HL-60 (cell line): ENCODE results near the gene NFIA.

Experiments
- DNase-seq, 2 experiments: peaks; one replicate each; pipeline ENCODE4 v3.0.0-alpha.2; 2010 to 2020; ENCODE audit warnings: low read depth in 1 of 2, low spot score in 1 of 2
- H3K27ac ChIP-seq: fragments of 250-450 bp; sonication (Bioruptor Pico); replicated peaks from 2 replicates; pipeline ENCODE4 v1.5.1; 2020; ENCODE audit warnings: mild to moderate bottlenecking, moderate library complexity
- H3K27me3 ChIP-seq: fragments of 250-450 bp; sonication (Bioruptor Pico); 2 replicates; pipeline ENCODE4 v1.5.1; 2021; ENCODE audit warnings: mild to moderate bottlenecking, moderate library complexity; ENCODE audit not compliant: insufficient read depth, poor library complexity, severe bottlenecking
- H3K4me3 ChIP-seq: replicated peaks from 2 replicates; pipeline ENCODE4 v1.5.1; 2011; ENCODE audit warnings: mild to moderate bottlenecking, control low read depth, low read length; ENCODE audit not compliant: insufficient read depth
- GABPA ChIP-seq: IDR thresholded peaks from 2 replicates; pipeline ENCODE4 v1.6.1; 2012; ENCODE audit warnings: low read depth
- POLR2AphosphoS5 ChIP-seq: IDR thresholded peaks from 2 replicates; pipeline ENCODE4 v1.6.1; 2012; ENCODE audit warnings: low read depth
- REST ChIP-seq: IDR thresholded peaks from 2 replicates; pipeline ENCODE4 v1.6.1; 2012; ENCODE audit warnings: low read depth; ENCODE audit not compliant: insufficient replicate concordance
- SPI1 ChIP-seq: IDR thresholded peaks from 2 replicates; pipeline ENCODE4 v1.6.1; 2012; ENCODE audit warnings: low read depth, mild to moderate bottlenecking, borderline replicate concordance
- TF ChIP-seq, protein P1 (sequence below): IDR thresholded peaks from one replicate; pipeline ENCODE4 v1.5.1; 2011; ENCODE audit warnings: low read length, control low read depth, inconsistent platforms; ENCODE audit not compliant: insufficient read depth

NFIA gene

DNA sequence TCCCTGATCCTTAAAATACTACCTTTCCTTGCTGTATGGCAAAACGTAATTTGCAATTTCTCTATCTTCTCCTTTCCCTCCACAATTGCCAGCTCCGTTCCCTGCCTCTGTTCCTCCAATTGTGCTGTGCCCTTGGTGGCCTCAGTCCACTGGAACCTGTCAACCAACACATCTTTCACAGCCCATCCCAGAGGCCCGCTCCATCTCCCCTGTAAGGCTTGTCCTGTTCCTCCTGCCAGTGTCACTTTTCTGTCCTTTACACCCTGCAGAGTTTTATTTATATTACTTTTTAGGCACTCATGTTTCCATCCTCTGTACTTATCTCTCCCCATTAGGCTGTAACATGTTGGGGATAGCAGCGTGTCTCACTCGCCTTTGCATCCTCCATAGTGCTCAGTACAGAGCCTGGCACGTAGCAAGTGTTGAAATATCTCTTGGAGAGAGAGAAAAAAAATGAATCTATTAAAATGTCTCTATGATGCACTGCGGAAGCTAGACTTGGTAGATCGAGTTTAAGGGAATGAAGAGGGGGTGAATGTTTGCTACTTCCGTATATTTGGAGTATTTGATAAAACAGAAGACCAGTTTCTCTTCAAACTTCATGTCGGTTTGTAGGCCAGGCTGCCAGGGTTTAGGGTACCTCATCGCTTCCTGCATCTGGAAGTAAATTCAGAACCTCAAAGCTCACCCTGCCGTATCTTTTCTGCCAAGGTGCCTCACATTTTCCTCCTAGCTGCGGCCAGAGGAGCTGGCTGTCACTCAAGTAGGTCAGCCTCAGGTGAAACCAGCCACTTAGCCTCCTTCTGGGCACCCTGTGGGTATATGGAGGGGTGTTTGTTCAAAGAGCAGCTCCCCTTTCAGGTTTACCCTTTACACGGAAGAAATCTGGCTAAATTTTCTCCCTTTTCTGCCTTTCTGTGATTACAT lies 338.8 kb downstream of the NFIA start:
- no peak for TF ChIP-seq POLR2AphosphoS5
- TF ChIP-seq SPI1 = no peak
- TF ChIP-seq, protein P1, sequence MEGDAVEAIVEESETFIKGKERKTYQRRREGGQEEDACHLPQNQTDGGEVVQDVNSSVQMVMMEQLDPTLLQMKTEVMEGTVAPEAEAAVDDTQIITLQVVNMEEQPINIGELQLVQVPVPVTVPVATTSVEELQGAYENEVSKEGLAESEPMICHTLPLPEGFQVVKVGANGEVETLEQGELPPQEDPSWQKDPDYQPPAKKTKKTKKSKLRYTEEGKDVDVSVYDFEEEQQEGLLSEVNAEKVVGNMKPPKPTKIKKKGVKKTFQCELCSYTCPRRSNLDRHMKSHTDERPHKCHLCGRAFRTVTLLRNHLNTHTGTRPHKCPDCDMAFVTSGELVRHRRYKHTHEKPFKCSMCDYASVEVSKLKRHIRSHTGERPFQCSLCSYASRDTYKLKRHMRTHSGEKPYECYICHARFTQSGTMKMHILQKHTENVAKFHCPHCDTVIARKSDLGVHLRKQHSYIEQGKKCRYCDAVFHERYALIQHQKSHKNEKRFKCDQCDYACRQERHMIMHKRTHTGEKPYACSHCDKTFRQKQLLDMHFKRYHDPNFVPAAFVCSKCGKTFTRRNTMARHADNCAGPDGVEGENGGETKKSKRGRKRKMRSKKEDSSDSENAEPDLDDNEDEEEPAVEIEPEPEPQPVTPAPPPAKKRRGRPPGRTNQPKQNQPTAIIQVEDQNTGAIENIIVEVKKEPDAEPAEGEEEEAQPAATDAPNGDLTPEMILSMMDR = no peak
- no peak for TF ChIP-seq GABPA
- no peak for TF ChIP-seq REST
- no peaks in the 10 kb centered on the region for H3K27me3 ChIP-seq
- H3K4me3 ChIP-seq = no peak overlapping the region
- H3K27ac ChIP-seq = no peak overlapping the region
- no peak for DNase-seq

DNA sequence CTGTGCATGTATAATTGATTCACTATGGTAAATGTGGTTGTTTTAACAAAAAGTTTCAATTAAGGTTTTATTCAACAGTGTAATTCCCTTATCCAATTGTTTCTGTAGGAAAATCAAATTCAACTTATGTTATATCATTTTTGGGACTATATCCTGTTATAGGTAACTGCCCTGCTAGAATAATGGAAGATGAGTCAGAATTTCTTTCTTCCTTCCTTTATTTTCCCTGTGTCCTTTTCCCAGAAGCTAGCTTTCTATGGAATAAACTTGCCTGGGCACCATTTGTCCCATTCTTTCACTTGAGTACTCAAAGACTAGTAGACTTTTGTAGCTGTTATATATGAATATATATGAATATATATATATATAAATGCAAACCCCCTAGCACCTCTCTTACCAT lies 341.3 kb downstream of the NFIA start:
- DNase-seq = no peak
- TF ChIP-seq REST (no peak), POLR2AphosphoS5 (no peak), SPI1 (no peak), GABPA (no peak)
- TF ChIP-seq, protein P1 = no peak
- Histone ChIP-seq H3K27ac (no peak overlapping the region), H3K27me3 (no peaks in the 10 kb centered on the region), H3K4me3 (no peak overlapping the region)

GRCh38 chr1:61424382-61424781 lies 342.0 kb downstream of the NFIA start:
- Histone ChIP-seq H3K27me3 (no peaks in the 10 kb centered on the region), H3K27ac (no peak overlapping the region), H3K4me3 (no peak overlapping the region)
- no peak for TF ChIP-seq GABPA
- TF ChIP-seq POLR2AphosphoS5 = no peak
- no peak for TF ChIP-seq SPI1
- no peak for TF ChIP-seq REST
- TF ChIP-seq, protein P1 = no peak
- no peak for DNase-seq
